SU-DHL-6 (cell line): ENCODE measurements around the gene AP3D1.

ENCODE experiments used
- CTCF ChIP-seq: fragments of 200-600 bp; sonication (generic); IDR thresholded peaks from one replicate; pipeline ENCODE4 v1.5.1; 2017; ENCODE audit warnings: antibody characterized with exemption, mild to moderate bottlenecking, low read length, moderate library complexity; ENCODE audit not compliant: insufficient read depth, poor library complexity, severe bottlenecking
- EZH2phosphoT487 ChIP-seq: fragments of 200-600 bp; sonication (generic), shearing (Covaris generic); conservative IDR thresholded peaks from 2 replicates; pipeline ENCODE4 v1.6.1; 2018; ENCODE audit warnings: mild to moderate bottlenecking, antibody characterized with exemption, low read length, moderate library complexity, mixed read lengths

GRCh38 chr19:2122982-2123381 is 28.4 kb downstream of the AP3D1 start:
- no peak for TF ChIP-seq CTCF
- TF ChIP-seq EZH2phosphoT487 = no peak
